Stimulated activated CD4-positive, alpha-beta T cell treated with anti-CD3 and anti-CD28 coated beads, Interleukin-1b, Interleukin-23, amount 100 ng/mL, for 1 hour (primary cell): ENCODE results near the gene KANSL1.

ENCODE experiments used
- DNase-seq, 2 donors: peaks; one replicate each; pipeline ENCODE4 v3.0.0-alpha.2; 2020; ENCODE audit warnings: low read depth in 2 of 2

KANSL1 gene

DNA sequence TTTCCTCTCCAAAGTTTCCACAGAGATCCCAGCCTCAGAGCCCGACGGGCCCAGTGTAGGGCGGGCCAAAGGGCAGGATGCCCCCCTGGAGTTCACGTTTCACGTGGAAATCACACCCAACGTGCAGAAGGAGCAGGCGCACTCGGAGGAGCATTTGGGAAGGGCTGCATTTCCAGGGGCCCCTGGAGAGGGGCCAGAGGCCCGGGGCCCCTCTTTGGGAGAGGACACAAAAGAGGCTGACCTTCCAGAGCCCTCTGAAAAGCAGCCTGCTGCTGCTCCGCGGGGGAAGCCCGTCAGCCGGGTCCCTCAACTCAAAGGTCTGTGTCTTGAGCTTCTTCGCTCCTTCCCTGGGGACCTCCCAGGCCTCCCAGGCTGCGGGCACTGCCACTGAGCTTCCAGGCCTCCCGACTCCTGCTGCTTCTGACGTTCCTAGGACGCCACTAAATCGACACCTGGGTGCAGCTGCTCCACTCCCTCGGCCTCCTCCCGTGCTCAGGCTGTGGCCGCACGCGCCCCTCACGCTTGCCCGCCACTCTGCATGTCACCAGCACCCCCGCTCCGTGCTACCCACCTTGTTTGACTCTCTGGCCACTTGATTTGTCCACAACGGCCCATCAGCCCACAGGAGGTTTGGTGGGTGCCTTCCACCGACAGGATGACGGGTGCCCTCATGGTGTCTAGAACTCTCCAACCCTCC, 209.5 kb downstream of the KANSL1 start:
- no peak for DNase-seq

DNA sequence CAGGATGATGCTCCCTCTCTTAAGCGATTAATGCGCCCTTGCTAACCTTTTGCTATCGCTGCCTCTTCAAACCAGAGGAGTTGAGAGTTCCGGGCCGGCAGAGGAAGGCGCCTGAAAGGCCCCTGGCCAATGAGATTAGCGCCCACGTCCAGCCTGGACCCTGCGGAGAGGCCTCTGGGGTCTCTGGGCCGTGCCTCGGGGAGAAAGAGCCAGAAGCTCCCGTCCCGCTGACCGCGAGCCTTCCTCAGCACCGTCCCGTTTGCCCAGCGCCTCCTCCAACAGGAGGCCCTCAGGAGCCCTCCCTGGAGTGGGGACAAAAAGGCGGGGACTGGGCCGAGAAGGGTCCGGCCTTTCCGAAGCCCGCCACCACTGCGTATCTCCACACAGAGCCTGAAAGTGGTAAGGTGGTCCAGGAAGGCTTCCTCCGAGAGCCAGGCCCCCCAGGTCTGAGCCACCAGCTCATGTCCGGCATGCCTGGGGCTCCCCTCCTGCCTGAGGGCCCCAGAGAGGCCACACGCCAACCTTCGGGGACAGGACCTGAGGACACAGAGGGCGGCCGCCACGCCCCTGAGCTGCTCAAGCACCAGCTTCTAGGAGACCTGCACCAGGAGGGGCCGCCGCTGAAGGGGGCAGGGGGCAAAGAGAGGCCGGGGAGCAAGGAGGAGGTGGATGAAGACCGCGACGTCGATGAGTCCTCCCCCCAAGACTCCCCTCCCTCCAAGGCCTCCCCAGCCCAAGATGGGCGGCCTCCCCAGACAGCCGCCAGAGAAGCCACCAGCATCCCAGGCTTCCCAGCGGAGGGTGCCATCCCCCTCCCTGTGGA, 210.2 kb downstream of the KANSL1 start:
- DNase-seq: no peak

DNA sequence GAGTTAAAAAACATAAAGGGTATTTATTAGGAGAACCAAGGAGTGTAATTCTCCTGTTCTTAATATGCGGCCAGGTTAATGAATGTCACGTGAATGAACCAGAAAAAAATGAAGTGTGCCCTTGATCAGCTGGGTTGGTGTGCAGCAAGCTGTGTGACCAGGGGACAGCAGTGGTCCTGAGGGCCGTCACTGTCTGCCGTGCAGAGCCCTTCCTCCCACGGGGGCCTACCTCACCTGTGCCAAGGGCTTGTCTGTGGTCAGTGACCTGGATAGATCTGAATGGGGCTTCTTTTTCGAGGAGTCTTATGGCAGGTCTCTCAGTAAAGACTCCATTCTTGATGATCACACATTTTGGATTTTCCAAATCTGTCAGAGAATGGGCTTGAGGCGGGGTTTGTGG, 211.9 kb downstream of the KANSL1 start:
- no peak for DNase-seq

DNA sequence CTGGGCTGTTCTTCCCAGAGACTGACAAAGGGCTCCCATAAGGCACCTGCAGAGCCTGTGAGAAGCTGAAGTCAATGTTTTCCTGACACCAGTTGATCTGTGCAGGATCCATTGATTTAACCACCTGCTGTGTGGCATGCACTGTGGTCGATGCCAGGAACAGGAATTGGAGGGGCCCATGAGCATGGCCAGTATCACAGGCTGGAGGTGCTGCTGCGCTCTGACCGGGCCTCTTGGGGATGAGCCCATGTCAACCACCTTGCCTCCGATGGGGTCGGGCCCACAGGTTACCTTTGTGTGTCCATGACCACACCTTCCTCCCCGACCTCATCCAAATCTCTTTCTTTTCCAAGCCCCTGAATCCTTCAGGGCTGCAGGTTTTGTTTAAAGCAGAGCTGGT, 212.4 kb downstream of the KANSL1 start:
- DNase-seq: no peak
